ENCODE results near the gene SNRNP25.

SNRNP25 gene

GRCh38 chr16:83060-83603 lies 29.5 kb downstream of the SNRNP25 start:
- no peaks in the 10 kb centered on the region for H3K9me3 ChIP-seq (ENCODE audit: low read length)
- no peaks in the 10 kb centered on the region for H3K9me2 ChIP-seq (ENCODE audit: low read depth, low read length)
- peaks cover 22% of the 10 kb centered on the region for H3K4me1 ChIP-seq (ENCODE audit: insufficient read depth, low read length, severe bottlenecking)
- H3K4me2 ChIP-seq (ENCODE audit: low read length) = no peak overlapping the region
- H3K36me3 ChIP-seq (ENCODE audit: insufficient read depth, low read length) = peaks cover 39% of the 10 kb centered on the region
- no peaks in the 10 kb centered on the region for H3F3A ChIP-seq (ENCODE audit: insufficient read depth, low read length)
- H3K27ac ChIP-seq (ENCODE audit: low read depth, low read length, poor library complexity, severe bottlenecking) = no peak overlapping the region
- no peaks in the 10 kb centered on the region for H3K79me2 ChIP-seq (ENCODE audit: insufficient read depth, low read length)
- H3K4me3 ChIP-seq (ENCODE audit: low read depth, low read length, poor library complexity, severe bottlenecking) = no peak overlapping the region
- H3K9ac ChIP-seq (ENCODE audit: low read length) = no peak overlapping the region
- no peak overlapping the region for H2AFZ ChIP-seq (ENCODE audit: low read length)
- TF ChIP-seq EZH2 (IDR thresholded peaks at IDR 0.05; ENCODE audit: borderline replicate concordance, low read length) = no peak
- TF ChIP-seq, protein P1, sequence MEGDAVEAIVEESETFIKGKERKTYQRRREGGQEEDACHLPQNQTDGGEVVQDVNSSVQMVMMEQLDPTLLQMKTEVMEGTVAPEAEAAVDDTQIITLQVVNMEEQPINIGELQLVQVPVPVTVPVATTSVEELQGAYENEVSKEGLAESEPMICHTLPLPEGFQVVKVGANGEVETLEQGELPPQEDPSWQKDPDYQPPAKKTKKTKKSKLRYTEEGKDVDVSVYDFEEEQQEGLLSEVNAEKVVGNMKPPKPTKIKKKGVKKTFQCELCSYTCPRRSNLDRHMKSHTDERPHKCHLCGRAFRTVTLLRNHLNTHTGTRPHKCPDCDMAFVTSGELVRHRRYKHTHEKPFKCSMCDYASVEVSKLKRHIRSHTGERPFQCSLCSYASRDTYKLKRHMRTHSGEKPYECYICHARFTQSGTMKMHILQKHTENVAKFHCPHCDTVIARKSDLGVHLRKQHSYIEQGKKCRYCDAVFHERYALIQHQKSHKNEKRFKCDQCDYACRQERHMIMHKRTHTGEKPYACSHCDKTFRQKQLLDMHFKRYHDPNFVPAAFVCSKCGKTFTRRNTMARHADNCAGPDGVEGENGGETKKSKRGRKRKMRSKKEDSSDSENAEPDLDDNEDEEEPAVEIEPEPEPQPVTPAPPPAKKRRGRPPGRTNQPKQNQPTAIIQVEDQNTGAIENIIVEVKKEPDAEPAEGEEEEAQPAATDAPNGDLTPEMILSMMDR (IDR thresholded peaks at IDR 0.05; ENCODE audit: low read length) = no peak
- H4K20me1 ChIP-seq (ENCODE audit: insufficient read depth, low read length) = no peaks in the 10 kb centered on the region
- no peaks in the 10 kb centered on the region for H3K27me3 ChIP-seq (ENCODE audit: insufficient read depth, low read length)

DNA sequence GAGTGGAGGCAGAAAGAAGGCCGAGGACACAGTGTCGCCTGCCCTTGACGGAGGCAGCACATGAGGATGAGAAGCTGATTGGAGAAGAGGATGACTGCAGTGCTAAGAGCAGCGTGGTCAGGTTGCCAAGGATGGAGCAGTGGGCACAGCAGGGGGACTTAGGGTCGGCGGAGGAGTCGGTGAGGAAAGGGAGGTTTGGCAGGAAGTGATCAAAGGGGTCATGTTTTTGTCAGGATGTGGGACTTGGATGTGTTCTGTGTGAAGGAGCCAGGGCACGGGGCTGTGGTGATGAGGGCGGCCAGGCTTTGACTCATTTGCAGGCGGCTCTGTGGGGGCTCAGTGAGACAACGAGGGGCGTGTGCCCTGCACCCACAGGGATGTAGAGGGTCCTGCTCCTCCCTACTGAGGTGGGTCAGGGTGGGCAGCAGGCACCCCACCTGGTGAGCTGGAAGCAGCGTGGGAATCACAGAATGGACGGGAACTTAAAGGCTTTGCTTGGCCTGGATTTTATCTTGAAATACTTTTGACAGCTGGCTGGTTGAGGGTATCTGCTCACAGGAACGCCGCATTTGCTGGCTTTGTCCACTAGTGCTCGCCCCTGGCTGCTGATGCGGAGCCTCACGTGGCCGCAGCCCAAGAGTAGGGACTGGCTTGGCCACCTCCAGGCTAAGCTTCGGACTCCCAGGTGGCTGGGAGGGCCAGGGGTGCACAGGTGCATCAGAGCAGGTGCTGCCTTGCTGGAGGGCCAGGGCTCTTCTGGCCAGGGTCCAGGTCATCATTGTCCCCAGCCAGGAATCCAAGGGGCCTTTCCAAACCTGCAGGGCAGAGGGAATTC lies 30.4 kb downstream of the SNRNP25 start:
- Histone ChIP-seq H3F3A (ENCODE audit: insufficient read depth, low read length) (no peaks in the 10 kb centered on the region), H3K4me2 (ENCODE audit: low read length) (no peak overlapping the region), H3K4me1 (ENCODE audit: insufficient read depth, low read length, severe bottlenecking) (peaks cover 16% of the 10 kb centered on the region), H3K27me3 (ENCODE audit: insufficient read depth, low read length) (no peaks in the 10 kb centered on the region), H3K27ac (ENCODE audit: low read depth, low read length, poor library complexity, severe bottlenecking) (peak overlapping the region; percentile 59), H3K9me2 (ENCODE audit: low read depth, low read length) (no peaks in the 10 kb centered on the region), H3K4me3 (ENCODE audit: low read depth, low read length, poor library complexity, severe bottlenecking) (no peak overlapping the region), H3K36me3 (ENCODE audit: insufficient read depth, low read length) (peaks cover 46% of the 10 kb centered on the region), H4K20me1 (ENCODE audit: insufficient read depth, low read length) (no peaks in the 10 kb centered on the region), H2AFZ (ENCODE audit: low read length) (no peak overlapping the region), H3K9ac (ENCODE audit: low read length) (no peak overlapping the region), H3K79me2 (ENCODE audit: insufficient read depth, low read length) (no peaks in the 10 kb centered on the region), H3K9me3 (ENCODE audit: low read length) (no peaks in the 10 kb centered on the region)
- TF ChIP-seq EZH2 (IDR thresholded peaks at IDR 0.05; ENCODE audit: borderline replicate concordance, low read length) = no peak
- TF ChIP-seq, protein P1 (IDR thresholded peaks at IDR 0.05; ENCODE audit: low read length) = no peak

GRCh38 chr16:84718-85406 lies 31.2 kb downstream of the SNRNP25 start:
- Histone ChIP-seq H3K4me1 (ENCODE audit: insufficient read depth, low read length, severe bottlenecking) (peaks cover 14% of the 10 kb centered on the region), H4K20me1 (ENCODE audit: insufficient read depth, low read length) (no peaks in the 10 kb centered on the region), H3K9me3 (ENCODE audit: low read length) (no peaks in the 10 kb centered on the region), H3F3A (ENCODE audit: insufficient read depth, low read length) (no peaks in the 10 kb centered on the region), H2AFZ (ENCODE audit: low read length) (no peak overlapping the region), H3K4me3 (ENCODE audit: low read depth, low read length, poor library complexity, severe bottlenecking) (no peak overlapping the region), H3K9ac (ENCODE audit: low read length) (no peak overlapping the region), H3K79me2 (ENCODE audit: insufficient read depth, low read length) (no peaks in the 10 kb centered on the region), H3K9me2 (ENCODE audit: low read depth, low read length) (no peaks in the 10 kb centered on the region), H3K4me2 (ENCODE audit: low read length) (no peak overlapping the region), H3K27me3 (ENCODE audit: insufficient read depth, low read length) (no peaks in the 10 kb centered on the region), H3K27ac (ENCODE audit: low read depth, low read length, poor library complexity, severe bottlenecking) (peak overlapping the region; percentile 59), H3K36me3 (ENCODE audit: insufficient read depth, low read length) (peaks cover 45% of the 10 kb centered on the region)
- no peak for TF ChIP-seq EZH2 (IDR thresholded peaks at IDR 0.05; ENCODE audit: borderline replicate concordance, low read length)
- TF ChIP-seq, protein P1 (IDR thresholded peaks at IDR 0.05; ENCODE audit: low read length) = no peak
